DOHH2 (cell line): ENCODE results near the gene SSBP2.
"Not testable (repeated sequence)": the region's sequence is repeated elsewhere in the genome, so short reads cannot be mapped to it uniquely, and the experiment has no call there.

Experiments
- H3F3A ChIP-seq: fragments of 200-600 bp; sonication (generic), shearing (Covaris generic); 2 replicates; pipeline ENCODE4 v1.6.0; 2016; ENCODE audit warnings: antibody characterized with exemption, mild to moderate bottlenecking; ENCODE audit not compliant: control insufficient read depth, insufficient read depth
- H3K27ac ChIP-seq: fragments of 200-600 bp; sonication (generic); 2 replicates; pipeline ENCODE4 v1.5.1; 2014; ENCODE audit warnings: low read depth, mild to moderate bottlenecking, low read length, moderate library complexity
- H3K27me3 ChIP-seq: fragments of 200-600 bp; sonication (generic); 2 replicates; pipeline ENCODE4 v1.6.1; 2014; ENCODE audit warnings: mild to moderate bottlenecking, low read length, mixed read lengths; ENCODE audit not compliant: control insufficient read depth
- H3K36me3 ChIP-seq: fragments of 200-600 bp; sonication (generic); 2 replicates; pipeline ENCODE4 v1.6.1; 2014; ENCODE audit warnings: mild to moderate bottlenecking, low read length, moderate library complexity, mixed read lengths; ENCODE audit not compliant: control insufficient read depth
- H3K4me1 ChIP-seq: fragments of 200-600 bp; sonication (generic); 2 replicates; pipeline ENCODE4 v1.6.1; 2014; ENCODE audit warnings: mild to moderate bottlenecking, low read length, mixed read lengths; ENCODE audit not compliant: control insufficient read depth
- H3K4me2 ChIP-seq: fragments of 200-600 bp; sonication (generic); 2 replicates; pipeline ENCODE4 v1.6.0; 2014; ENCODE audit warnings: mild to moderate bottlenecking, low read length, moderate library complexity
- H3K4me3 ChIP-seq: fragments of 200-600 bp; sonication (generic); 2 replicates; pipeline ENCODE4 v1.5.1; 2014; ENCODE audit warnings: mild to moderate bottlenecking, low read length, mixed read lengths
- H3K79me2 ChIP-seq: fragments of 200-600 bp; sonication (generic); 2 replicates; pipeline ENCODE4 v1.6.1; 2014; ENCODE audit warnings: mild to moderate bottlenecking, low read length, mixed read lengths; ENCODE audit not compliant: control insufficient read depth
- H3K9me2 ChIP-seq: fragments of 200-600 bp; sonication (generic); replicated peaks from 2 replicates; pipeline ENCODE4 v1.6.1; 2014; ENCODE audit warnings: mild to moderate bottlenecking, low read length, mixed read lengths; ENCODE audit not compliant: control insufficient read depth
- H3K9me3 ChIP-seq: fragments of 200-600 bp; sonication (generic); 2 replicates; pipeline ENCODE4 v1.6.1; 2014; ENCODE audit warnings: antibody characterized with exemption, low read length, mixed read lengths; ENCODE audit not compliant: control insufficient read depth, insufficient read depth
- H4K20me1 ChIP-seq: fragments of 200-600 bp; sonication (generic); 2 replicates; pipeline ENCODE4 v1.6.0; 2014; ENCODE audit warnings: low read depth, mild to moderate bottlenecking, antibody characterized with exemption, low read length, moderate library complexity; ENCODE audit not compliant: control insufficient read depth, insufficient read depth
- CTCF ChIP-seq: fragments of 200-600 bp; sonication (generic); IDR thresholded peaks from one replicate; pipeline ENCODE4 v1.5.1; 2014; ENCODE audit warnings: antibody characterized with exemption, mild to moderate bottlenecking, low read depth, low read length; ENCODE audit not compliant: poor library complexity, severe bottlenecking
- EZH2phosphoT487 ChIP-seq: fragments of 200-600 bp; sonication (generic); IDR thresholded peaks from 2 replicates; pipeline ENCODE4 v1.6.1; 2017; ENCODE audit warnings: borderline replicate concordance, mild to moderate bottlenecking, antibody characterized with exemption, low read length, moderate library complexity, mixed read lengths

The SSBP2 gene

GRCh38 chr5:81601919-81602318, 149.0 kb downstream of the SSBP2 start:
- Histone ChIP-seq H3K4me3 (no peak overlapping the region), H3K4me2 (no peak overlapping the region), H3F3A (no peaks in the 10 kb centered on the region), H3K9me3 (peaks cover 3% of the 10 kb centered on the region; the same call in 1 of the 2 replicates), H3K9me2 (no peaks in the 10 kb centered on the region), H4K20me1 (no peaks in the 10 kb centered on the region), H3K27me3 (no peaks in the 10 kb centered on the region), H3K4me1 (no peaks in the 10 kb centered on the region), H3K79me2 (peaks cover 25% of the 10 kb centered on the region), H3K36me3 (peaks cover 65% of the 10 kb centered on the region), H3K27ac (no peak overlapping the region)
- TF ChIP-seq CTCF (no peak), EZH2phosphoT487 (no peak)

GRCh38 chr5:81592085-81592484, 158.8 kb downstream of the SSBP2 start:
- H3K4me2 ChIP-seq, H3K9me3 ChIP-seq, H3K36me3 ChIP-seq, H4K20me1 ChIP-seq, H3K27ac ChIP-seq, H3K4me1 ChIP-seq, H3K27me3 ChIP-seq, H3K4me3 ChIP-seq, H3F3A ChIP-seq, H3K9me2 ChIP-seq: not testable (repeated sequence)
- H3K79me2 ChIP-seq, result peaks cover 12% of the 10 kb centered on the region

GRCh38 chr5:81590498-81591384, 160.2 kb downstream of the SSBP2 start:
- H3K79me2 ChIP-seq, result peaks cover 9% of the 10 kb centered on the region
- H3K9me2 ChIP-seq, result no peaks in the 10 kb centered on the region

More at GRCh38 chr5:81590498-81591384, 160.2 kb downstream of the SSBP2 start:
- Histone ChIP-seq H3K4me1 (no peaks in the 10 kb centered on the region), H3K9me3 (no peaks in the 10 kb centered on the region), H3F3A (no peaks in the 10 kb centered on the region; the same call in 1 of the 2 replicates), H3K36me3 (peaks cover 1% of the 10 kb centered on the region; the same call in 1 of the 2 replicates), H3K4me2 (no peak overlapping the region), H3K27me3 (no peaks in the 10 kb centered on the region), H3K4me3 (no peak overlapping the region), H3K27ac (no peak overlapping the region), H4K20me1 (no peaks in the 10 kb centered on the region)
- TF ChIP-seq CTCF (no peak), EZH2phosphoT487 (no peak)
